Fibroblast of lung (primary cell): ENCODE measurements around the gene APOL2. TPM values are rescaled to one million over a fixed set of nuclear protein-coding genes. Genes with fewer than 3 reads are reported as not detected.
A peak's percentile ranks its signal among the peaks of the same experiment; 100 is the strongest.
"Not testable (repeated sequence)": the region's sequence is repeated elsewhere in the genome, so short reads cannot be mapped to it uniquely, and the experiment has no call there.

Experiments
- DNase-seq, 2 donors: peaks; one replicate each; pipeline versions ENCODE4 v3.0.0 to v3.0.0-alpha.2; 2010; ENCODE audit warnings: low read depth in 2 of 2
- H2AFZ ChIP-seq: 2 replicates; pipeline ENCODE4 v1.5.1; 2012; ENCODE audit warnings: low read length, control low read depth, inconsistent platforms
- H3K27ac ChIP-seq: 2 replicates; pipeline ENCODE4 v1.5.1; 2011; ENCODE audit warnings: low read length, control low read depth; ENCODE audit not compliant: insufficient read depth
- H3K27me3 ChIP-seq: 2 replicates; pipeline ENCODE4 v1.5.1; 2011; ENCODE audit warnings: mild to moderate bottlenecking, low read length; ENCODE audit not compliant: control insufficient read depth, insufficient read depth
- H3K36me3 ChIP-seq: 2 replicates; pipeline ENCODE4 v1.5.1; 2011; ENCODE audit warnings: low read length; ENCODE audit not compliant: control insufficient read depth, insufficient read depth
- H3K4me1 ChIP-seq: 2 replicates; pipeline ENCODE4 v1.5.1; 2011; ENCODE audit warnings: low read length; ENCODE audit not compliant: control insufficient read depth, insufficient read depth; ENCODE audit errors: extremely low read depth
- H3K4me2 ChIP-seq: 2 replicates; pipeline ENCODE4 v1.5.1; 2011; ENCODE audit warnings: low read length, control low read depth; ENCODE audit not compliant: insufficient read depth; ENCODE audit errors: extremely low read depth
- H3K4me3 ChIP-seq, 4 experiments: fragments of 200-600 bp in 1 of 4; sonication (generic) in 1 of 4; replicated peaks in 1 of 4; 2 replicates each; pipeline ENCODE4 v1.5.1; 2011 to 2016; ENCODE audit warnings: low read length in 4 of 4, low read depth in 3 of 4, mild to moderate bottlenecking in 3 of 4, control low read depth in 2 of 4, inconsistent platforms in 1 of 4, mixed read lengths in 1 of 4; ENCODE audit not compliant: insufficient read depth in 1 of 4; ENCODE audit errors: control extremely low read depth in 1 of 4
- H3K79me2 ChIP-seq: 2 replicates; pipeline ENCODE4 v1.5.1; 2012; ENCODE audit warnings: mild to moderate bottlenecking, low read length, inconsistent platforms; ENCODE audit not compliant: control insufficient read depth, insufficient read depth
- H3K9ac ChIP-seq: 2 replicates; pipeline ENCODE4 v1.5.1; 2011; ENCODE audit warnings: mild to moderate bottlenecking, low read length, control low read depth; ENCODE audit not compliant: insufficient read depth
- H3K9me3 ChIP-seq: 2 replicates; pipeline ENCODE4 v1.5.1; 2012; ENCODE audit warnings: low read depth, low read length; ENCODE audit not compliant: control insufficient read depth, insufficient read depth
- H4K20me1 ChIP-seq: 2 replicates; pipeline ENCODE4 v1.5.1; 2011; ENCODE audit warnings: low read length; ENCODE audit not compliant: control insufficient read depth, insufficient read depth; ENCODE audit errors: extremely low read depth
- CTCF ChIP-seq, 2 donors: IDR thresholded peaks in 1 of 2; conservative IDR thresholded peaks in 1 of 2; 1 replicate in 1 of 2; 2 replicates in 1 of 2; pipeline ENCODE4 v1.5.1; 2011 to 2012; ENCODE audit warnings: low read length in 2 of 2, control low read depth in 1 of 2, inconsistent platforms in 1 of 2, low read depth in 1 of 2, mild to moderate bottlenecking in 1 of 2
- EZH2 ChIP-seq: IDR thresholded peaks from 2 replicates; pipeline ENCODE4 v1.5.1; 2012; ENCODE audit warnings: low read length, control low read depth, mild to moderate bottlenecking; ENCODE audit errors: missing control alignments
- polyA plus RNA-seq, 2 donors: library from polyadenylated mRNA; depleted of rRNA in 1 of 2; stranded (reverse) in 1 of 2; unstranded in 1 of 2; fragments of >200 nt; gene quantifications; 2 replicates each; pipeline ENCODE4 v1.2.1, GENCODE V29; 2011 to 2012; ENCODE audit warnings: missing spikeins in 1 of 2
- total RNA-seq: library from RNA; depleted of rRNA; stranded (reverse); fragments of >200 nt; gene quantifications from 2 replicates; pipeline ENCODE4 v1.2.1, GENCODE V29; 2014

The APOL2 gene
- total and polyA plus RNA-seq, 2 donors (not counting 1 experiment from before 2014, with no cell fraction given) = 38.0 to 49.5 TPM

DNA sequence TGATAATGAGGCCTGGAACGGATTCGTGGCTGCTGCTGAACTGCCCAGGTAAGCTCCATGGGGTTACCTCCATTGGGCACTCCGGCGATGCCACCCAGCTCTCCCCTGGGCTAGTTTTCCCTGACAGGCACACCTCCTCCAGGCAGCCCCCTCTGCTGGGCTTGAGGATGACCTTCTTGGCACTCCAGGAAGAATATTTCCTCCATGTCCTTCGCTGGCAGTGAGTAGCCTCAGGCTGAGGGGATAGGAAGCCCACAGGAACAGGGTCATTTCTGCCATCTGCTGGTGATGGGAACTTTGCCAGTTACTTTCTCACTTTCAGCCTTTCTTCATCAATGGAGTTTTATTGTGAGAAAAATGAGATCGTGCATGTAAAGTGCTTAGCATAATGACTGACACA lies 22.3 kb upstream of the APOL2 start:
- H2AFZ ChIP-seq, H4K20me1 ChIP-seq, H3K4me3 ChIP-seq, H3K79me2 ChIP-seq, H3K9ac ChIP-seq, H3K27me3 ChIP-seq, H3K9me3 ChIP-seq, DNase-seq, H3K27ac ChIP-seq, H3K36me3 ChIP-seq, H3K4me1 ChIP-seq, H3K4me2 ChIP-seq: not testable (repeated sequence)

GRCh38 chr22:36259615-36260300 lies 20.4 kb upstream of the APOL2 start:
- no peaks in the 10 kb centered on the region for H4K20me1 ChIP-seq
- H3K27me3 ChIP-seq = no peaks in the 10 kb centered on the region
- no peaks in the 10 kb centered on the region for H3K79me2 ChIP-seq
- H3K4me1 ChIP-seq = peaks cover 6% of the 10 kb centered on the region
- H3K9ac ChIP-seq = no peak overlapping the region
- TF ChIP-seq CTCF (conservative IDR thresholded peaks at IDR 0.05 in 1 of 2, IDR thresholded peaks at IDR 0.05 in 1 of 2; ENCODE audit: low read depth in 1 of 2, low read length in 2 of 2) (no peak), EZH2 (no peak)
- H2AFZ ChIP-seq = no peak overlapping the region
- no peaks in the 10 kb centered on the region for H3K36me3 ChIP-seq
- H3K27ac ChIP-seq = no peak overlapping the region
- H3K4me3 ChIP-seq = no peak overlapping the region
- no peak overlapping the region for H3K4me2 ChIP-seq
- DNase-seq = no peak
- no peaks in the 10 kb centered on the region for H3K9me3 ChIP-seq

- Histone ChIP-seq H4K20me1 (no peaks in the 10 kb centered on the region), H3K27me3 (no peaks in the 10 kb centered on the region), H3K4me1 (peaks cover 10% of the 10 kb centered on the region), H3K36me3 (no peaks in the 10 kb centered on the region), H3K9me3 (no peaks in the 10 kb centered on the region), H3K9ac (no peak overlapping the region), H3K4me2 (no peak overlapping the region), H3K79me2 (no peaks in the 10 kb centered on the region), H3K4me3 (no peak overlapping the region), H3K27ac (no peak overlapping the region), H2AFZ (no peak overlapping the region)
- no peak for TF ChIP-seq EZH2
- no peak for TF ChIP-seq CTCF (conservative IDR thresholded peaks at IDR 0.05 in 1 of 2, IDR thresholded peaks at IDR 0.05 in 1 of 2; ENCODE audit: low read depth in 1 of 2, low read length in 2 of 2)
- peak; percentile 53 to 63 for DNase-seq
Measured at GRCh38 chr22:36258701-36259614, 19.6 kb upstream of the APOL2 start.
